HepG2 (cell line): ENCODE data around the gene MYL6B. TPM values are rescaled to one million over a fixed set of nuclear protein-coding genes. Genes with fewer than 3 reads are reported as not detected.
A peak's percentile ranks its signal among the peaks of the same experiment; 100 is the strongest.

Experiments used
- ARID4A ChIP-seq: sonication (generic); formaldehyde crosslinking; IDR thresholded peaks from 2 replicates; pipeline ENCODE4 v1.5.0; 2020; ENCODE audit warnings: mild to moderate bottlenecking, missing genetic modification reagents, borderline replicate concordance
- CHCHD3 ChIP-seq: sonication (generic); formaldehyde crosslinking; IDR thresholded peaks from 2 replicates; pipeline ENCODE4 v1.8.0; 2022; ENCODE audit warnings: mild to moderate bottlenecking, missing genetic modification reagents, moderate library complexity
- FOXP4 ChIP-seq: sonication (generic); formaldehyde crosslinking; IDR thresholded peaks from 2 replicates; pipeline ENCODE4 v1.4.0; 2020; ENCODE audit warnings: missing genetic modification reagents
- GATAD2A ChIP-seq: IDR thresholded peaks from 2 replicates; pipeline ENCODE4 v1.6.1; 2016
- HNF4G ChIP-seq, 2 experiments: sonication (generic) in 1 of 2; formaldehyde crosslinking in 1 of 2; IDR thresholded peaks; 2 replicates each; pipeline versions ENCODE4 v1.4.0 to v1.6.1; 2011 to 2020; ENCODE audit warnings: borderline replicate concordance in 2 of 2, low read depth in 2 of 2, mild to moderate bottlenecking in 2 of 2, low read length in 1 of 2, missing genetic modification reagents in 1 of 2, moderate library complexity in 1 of 2
- KDM1A ChIP-seq: IDR thresholded peaks from 2 replicates; pipeline ENCODE4 v1.6.1; 2016; ENCODE audit warnings: missing compliant biosample characterization
- MAZ ChIP-seq, 2 experiments: sonication (generic) in 1 of 2; formaldehyde crosslinking in 1 of 2; IDR thresholded peaks; 2 replicates each; pipeline versions ENCODE4 v1.5.0 to v1.6.1; 2012 to 2020; ENCODE audit warnings: low read depth in 2 of 2, mild to moderate bottlenecking in 2 of 2, borderline replicate concordance in 1 of 2, improper control_type of control experiment in 1 of 2, low read length in 1 of 2, missing genetic modification reagents in 1 of 2, moderate library complexity in 1 of 2
- SNAPC2 ChIP-seq: sonication (generic); formaldehyde crosslinking; IDR thresholded peaks from 2 replicates; pipeline ENCODE4 v1.8.1; 2022; ENCODE audit warnings: mild to moderate bottlenecking, missing genetic modification reagents
- TEAD3 ChIP-seq: optimal IDR thresholded peaks from 2 replicates; pipeline ENCODE3; 2016; ENCODE audit warnings: borderline replicate concordance
- ZMYM4 ChIP-seq: sonication (generic); formaldehyde crosslinking; IDR thresholded peaks from 2 replicates; pipeline ENCODE4 v1.8.1; 2023; ENCODE audit warnings: mild to moderate bottlenecking, missing genetic modification reagents
- ZNF274 ChIP-seq: sonication (generic); formaldehyde crosslinking; IDR thresholded peaks from 2 replicates; pipeline ENCODE4 v1.5.1; 2020; ENCODE audit warnings: mild to moderate bottlenecking, missing genetic modification reagents
- polyA plus RNA-seq, 8 experiments: library from polyadenylated mRNA; depleted of rRNA in 3 of 8; stranded (reverse) in 7 of 8; unstranded in 1 of 8; fragments of >200 nt; fragmentation: Illumina TruSeq in 4 of 8; extraction: Trizol in 4 of 8; gene quantifications; 2 replicates each; pipeline versions ENCODE4 v1.2.1 to v1.2.3, GENCODE V29; 2011 to 2016; ENCODE audit warnings: low read depth in 4 of 8, missing spikeins in 1 of 8, mixed read lengths in 1 of 8; ENCODE audit not compliant: insufficient read depth in 1 of 8
- total RNA-seq, 5 experiments: library from RNA; depleted of rRNA; stranded (reverse); fragments of >200 nt; fragmentation: Illumina TruSeq; extraction: Trizol; gene quantifications; 2 replicates each; pipeline ENCODE4 v1.2.3, GENCODE V29; 2016; ENCODE audit warnings: low read depth in 1 of 5
- TF ChIP-seq, protein P1 (sequence below): sonication (generic); formaldehyde crosslinking; IDR thresholded peaks from 2 replicates; pipeline ENCODE4 v1.4.0; 2020; ENCODE audit warnings: missing genetic modification reagents
- TF ChIP-seq, protein P2 (sequence below): sonication (generic); formaldehyde crosslinking; IDR thresholded peaks from 2 replicates; pipeline ENCODE4 v1.8.0; 2022; ENCODE audit warnings: mild to moderate bottlenecking, missing genetic modification reagents; ENCODE audit not compliant: insufficient replicate concordance

MYL6B gene
- total and polyA plus RNA-seq, 2 of the 13 experiments (the other 11 are each of a cell fraction or from before 2014, with no cell fraction given), result 75.7 to 88.7 TPM

- TF ChIP-seq ARID4A, result peak; percentile 57; the same call in 1 of the 2 replicates
- TF ChIP-seq, protein P1, sequence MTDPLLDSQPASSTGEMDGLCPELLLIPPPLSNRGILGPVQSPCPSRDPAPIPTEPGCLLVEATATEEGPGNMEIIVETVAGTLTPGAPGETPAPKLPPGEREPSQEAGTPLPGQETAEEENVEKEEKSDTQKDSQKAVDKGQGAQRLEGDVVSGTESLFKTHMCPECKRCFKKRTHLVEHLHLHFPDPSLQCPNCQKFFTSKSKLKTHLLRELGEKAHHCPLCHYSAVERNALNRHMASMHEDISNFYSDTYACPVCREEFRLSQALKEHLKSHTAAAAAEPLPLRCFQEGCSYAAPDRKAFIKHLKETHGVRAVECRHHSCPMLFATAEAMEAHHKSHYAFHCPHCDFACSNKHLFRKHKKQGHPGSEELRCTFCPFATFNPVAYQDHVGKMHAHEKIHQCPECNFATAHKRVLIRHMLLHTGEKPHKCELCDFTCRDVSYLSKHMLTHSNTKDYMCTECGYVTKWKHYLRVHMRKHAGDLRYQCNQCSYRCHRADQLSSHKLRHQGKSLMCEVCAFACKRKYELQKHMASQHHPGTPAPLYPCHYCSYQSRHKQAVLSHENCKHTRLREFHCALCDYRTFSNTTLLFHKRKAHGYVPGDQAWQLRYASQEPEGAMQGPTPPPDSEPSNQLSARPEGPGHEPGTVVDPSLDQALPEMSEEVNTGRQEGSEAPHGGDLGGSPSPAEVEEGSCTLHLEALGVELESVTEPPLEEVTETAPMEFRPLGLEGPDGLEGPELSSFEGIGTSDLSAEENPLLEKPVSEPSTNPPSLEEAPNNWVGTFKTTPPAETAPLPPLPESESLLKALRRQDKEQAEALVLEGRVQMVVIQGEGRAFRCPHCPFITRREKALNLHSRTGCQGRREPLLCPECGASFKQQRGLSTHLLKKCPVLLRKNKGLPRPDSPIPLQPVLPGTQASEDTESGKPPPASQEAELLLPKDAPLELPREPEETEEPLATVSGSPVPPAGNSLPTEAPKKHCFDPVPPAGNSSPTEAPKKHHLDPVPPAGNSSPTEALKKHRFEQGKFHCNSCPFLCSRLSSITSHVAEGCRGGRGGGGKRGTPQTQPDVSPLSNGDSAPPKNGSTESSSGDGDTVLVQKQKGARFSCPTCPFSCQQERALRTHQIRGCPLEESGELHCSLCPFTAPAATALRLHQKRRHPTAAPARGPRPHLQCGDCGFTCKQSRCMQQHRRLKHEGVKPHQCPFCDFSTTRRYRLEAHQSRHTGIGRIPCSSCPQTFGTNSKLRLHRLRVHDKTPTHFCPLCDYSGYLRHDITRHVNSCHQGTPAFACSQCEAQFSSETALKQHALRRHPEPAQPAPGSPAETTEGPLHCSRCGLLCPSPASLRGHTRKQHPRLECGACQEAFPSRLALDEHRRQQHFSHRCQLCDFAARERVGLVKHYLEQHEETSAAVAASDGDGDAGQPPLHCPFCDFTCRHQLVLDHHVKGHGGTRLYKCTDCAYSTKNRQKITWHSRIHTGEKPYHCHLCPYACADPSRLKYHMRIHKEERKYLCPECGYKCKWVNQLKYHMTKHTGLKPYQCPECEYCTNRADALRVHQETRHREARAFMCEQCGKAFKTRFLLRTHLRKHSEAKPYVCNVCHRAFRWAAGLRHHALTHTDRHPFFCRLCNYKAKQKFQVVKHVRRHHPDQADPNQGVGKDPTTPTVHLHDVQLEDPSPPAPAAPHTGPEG (CRISPR knock-in tag), result no peak
- no peak for TF ChIP-seq GATAD2A (CRISPR knock-in tag)
- TF ChIP-seq FOXP4 (CRISPR knock-in tag), result no peak
- no peak; the same call in none of the 2 replicates for TF ChIP-seq ZMYM4 (CRISPR knock-in tag)
- no peak for TF ChIP-seq SNAPC2 (CRISPR knock-in tag)
- TF ChIP-seq TEAD3 (CRISPR knock-in tag), result peak; percentile 36
- no peak for TF ChIP-seq HNF4G (IDR thresholded peaks at IDR 0.05; ENCODE audit: borderline replicate concordance, low read depth, low read length)
- TF ChIP-seq HNF4G (CRISPR knock-in tag; IDR thresholded peaks at IDR 0.05; ENCODE audit: borderline replicate concordance, low read depth), result no peak
- TF ChIP-seq CHCHD3, result no peak
- TF ChIP-seq ZNF274, result no peak
- no peak for TF ChIP-seq KDM1A
- TF ChIP-seq, protein P2, sequence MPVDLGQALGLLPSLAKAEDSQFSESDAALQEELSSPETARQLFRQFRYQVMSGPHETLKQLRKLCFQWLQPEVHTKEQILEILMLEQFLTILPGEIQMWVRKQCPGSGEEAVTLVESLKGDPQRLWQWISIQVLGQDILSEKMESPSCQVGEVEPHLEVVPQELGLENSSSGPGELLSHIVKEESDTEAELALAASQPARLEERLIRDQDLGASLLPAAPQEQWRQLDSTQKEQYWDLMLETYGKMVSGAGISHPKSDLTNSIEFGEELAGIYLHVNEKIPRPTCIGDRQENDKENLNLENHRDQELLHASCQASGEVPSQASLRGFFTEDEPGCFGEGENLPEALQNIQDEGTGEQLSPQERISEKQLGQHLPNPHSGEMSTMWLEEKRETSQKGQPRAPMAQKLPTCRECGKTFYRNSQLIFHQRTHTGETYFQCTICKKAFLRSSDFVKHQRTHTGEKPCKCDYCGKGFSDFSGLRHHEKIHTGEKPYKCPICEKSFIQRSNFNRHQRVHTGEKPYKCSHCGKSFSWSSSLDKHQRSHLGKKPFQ (CRISPR knock-in tag), result peak; percentile 53
- TF ChIP-seq MAZ (IDR thresholded peaks at IDR 0.05; ENCODE audit: borderline replicate concordance, low read depth, low read length), result peak; percentile 95
- no peak; the same call in 1 of the 2 replicates for TF ChIP-seq MAZ (CRISPR knock-in tag; IDR thresholded peaks at IDR 0.05; ENCODE audit: low read depth)
Observed at GRCh38 chr12:56189099-56189917, 36.9 kb downstream of the MYL6B start, which contains the start of gene SMARCC2 (continued).
